Keratinocyte (primary cell): ENCODE data around the gene CTNND1.

Experiments
- EZH2 ChIP-seq: IDR thresholded peaks from one replicate; pipeline ENCODE4 v1.6.1; 2012; ENCODE audit warnings: inconsistent platforms, mild to moderate bottlenecking, low read length, moderate library complexity
- TF ChIP-seq, protein P1 (sequence below), 3 experiments: IDR thresholded peaks in 1 of 3; conservative IDR thresholded peaks in 1 of 3; optimal IDR thresholded peaks in 1 of 3; 2 replicates in 2 of 3; 3 replicates in 1 of 3; pipeline versions ENCODE3 to v1.5.1; 2011; ENCODE audit warnings: low read length in 3 of 3, mild to moderate bottlenecking in 3 of 3, moderate library complexity in 2 of 3, control low read depth in 1 of 3, inconsistent platforms in 1 of 3; ENCODE audit not compliant: insufficient read depth in 2 of 3; ENCODE audit errors: extremely low read depth in 1 of 3

DNA sequence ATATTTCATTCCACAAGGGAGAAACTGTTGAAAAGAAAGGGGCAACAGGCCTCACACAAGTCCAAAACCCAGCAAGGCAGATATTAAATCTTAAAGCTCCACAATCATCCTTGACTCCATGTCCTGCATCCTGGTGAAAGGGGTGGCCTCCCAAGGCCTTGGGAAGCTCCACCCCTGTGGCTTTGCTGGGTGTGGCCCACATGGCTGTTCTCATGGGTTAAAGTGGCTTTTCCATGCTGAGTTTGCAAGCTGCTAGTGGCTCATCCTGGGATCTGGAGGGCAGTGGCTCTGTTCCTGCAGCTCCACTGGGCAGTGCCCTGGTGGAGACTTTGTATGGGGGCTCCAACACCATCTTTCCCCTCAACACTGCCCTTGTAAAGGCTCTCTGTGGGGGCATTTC, 106.4 kb downstream of the CTNND1 start:
- TF ChIP-seq, protein P1, sequence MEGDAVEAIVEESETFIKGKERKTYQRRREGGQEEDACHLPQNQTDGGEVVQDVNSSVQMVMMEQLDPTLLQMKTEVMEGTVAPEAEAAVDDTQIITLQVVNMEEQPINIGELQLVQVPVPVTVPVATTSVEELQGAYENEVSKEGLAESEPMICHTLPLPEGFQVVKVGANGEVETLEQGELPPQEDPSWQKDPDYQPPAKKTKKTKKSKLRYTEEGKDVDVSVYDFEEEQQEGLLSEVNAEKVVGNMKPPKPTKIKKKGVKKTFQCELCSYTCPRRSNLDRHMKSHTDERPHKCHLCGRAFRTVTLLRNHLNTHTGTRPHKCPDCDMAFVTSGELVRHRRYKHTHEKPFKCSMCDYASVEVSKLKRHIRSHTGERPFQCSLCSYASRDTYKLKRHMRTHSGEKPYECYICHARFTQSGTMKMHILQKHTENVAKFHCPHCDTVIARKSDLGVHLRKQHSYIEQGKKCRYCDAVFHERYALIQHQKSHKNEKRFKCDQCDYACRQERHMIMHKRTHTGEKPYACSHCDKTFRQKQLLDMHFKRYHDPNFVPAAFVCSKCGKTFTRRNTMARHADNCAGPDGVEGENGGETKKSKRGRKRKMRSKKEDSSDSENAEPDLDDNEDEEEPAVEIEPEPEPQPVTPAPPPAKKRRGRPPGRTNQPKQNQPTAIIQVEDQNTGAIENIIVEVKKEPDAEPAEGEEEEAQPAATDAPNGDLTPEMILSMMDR (optimal IDR thresholded peaks at IDR 0.05 in 1 of 3, IDR thresholded peaks at IDR 0.05 in 1 of 3, conservative IDR thresholded peaks at IDR 0.05 in 1 of 3; ENCODE audit: extremely low read depth in 1 of 3, insufficient read depth in 2 of 3, low read length in 3 of 3) = no peak
- TF ChIP-seq EZH2 = no peak
